ENCODE data around the gene FGF14.

FGF14 gene

DNA sequence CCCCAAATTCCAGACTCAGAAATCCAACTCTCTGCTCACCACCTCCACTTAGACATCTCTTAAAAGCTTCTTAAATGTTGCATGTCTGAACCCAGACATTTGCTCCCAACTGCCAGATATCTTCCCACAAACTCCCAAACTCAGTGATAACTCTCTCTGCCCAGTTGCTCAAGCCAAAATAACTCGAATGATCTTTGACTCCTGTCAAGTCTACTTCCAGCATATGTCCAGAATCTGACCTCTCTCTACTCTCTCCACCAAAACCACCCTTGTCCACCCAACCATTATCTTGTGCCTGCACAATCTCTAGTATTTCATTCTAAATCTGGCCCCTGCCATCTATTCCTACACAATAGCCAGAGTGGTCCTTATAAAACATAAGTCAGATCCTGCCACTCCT is 99.3 kb downstream of the FGF14 start:
- no peak for DNase-seq

DNA sequence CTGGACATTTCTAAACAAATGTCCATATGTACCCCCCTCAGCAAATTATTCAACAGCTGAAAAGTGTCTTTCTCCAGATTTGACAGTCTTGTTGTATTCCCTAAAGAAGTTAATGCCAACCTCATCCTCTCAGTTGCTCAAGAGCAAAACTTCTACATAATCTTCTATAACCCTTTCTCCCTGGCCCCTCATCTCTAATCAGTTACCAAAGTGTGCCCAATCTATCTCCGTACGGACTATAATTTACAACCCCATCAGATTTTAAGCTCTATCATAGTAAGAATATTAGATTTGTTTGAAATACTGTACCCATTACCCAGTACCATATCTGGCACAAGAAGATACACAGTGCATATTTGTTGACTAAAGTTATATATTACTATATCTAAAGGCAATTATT is 101.5 kb downstream of the FGF14 start:
- DNase-seq, result no peak

DNA sequence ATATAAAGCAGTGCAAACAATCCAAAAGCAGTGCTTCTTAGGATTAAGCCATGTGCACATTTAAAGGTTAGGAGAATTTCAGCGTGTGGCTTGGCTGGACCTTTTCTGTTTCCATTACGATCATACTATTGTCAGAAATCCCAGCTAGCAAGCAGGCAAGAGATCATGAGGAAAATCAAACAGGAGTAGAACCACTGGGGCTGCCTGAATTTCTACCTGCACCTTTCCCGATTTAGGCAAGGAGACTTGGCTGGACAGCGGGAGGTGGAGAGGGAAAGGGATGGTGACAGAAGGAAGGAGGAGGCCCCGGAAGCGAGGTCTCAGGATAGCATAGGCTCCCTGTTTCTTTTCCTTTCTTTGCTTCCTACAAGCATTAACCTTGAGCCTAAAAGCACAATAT is 102.5 kb downstream of the FGF14 start:
- no peak for DNase-seq

DNA sequence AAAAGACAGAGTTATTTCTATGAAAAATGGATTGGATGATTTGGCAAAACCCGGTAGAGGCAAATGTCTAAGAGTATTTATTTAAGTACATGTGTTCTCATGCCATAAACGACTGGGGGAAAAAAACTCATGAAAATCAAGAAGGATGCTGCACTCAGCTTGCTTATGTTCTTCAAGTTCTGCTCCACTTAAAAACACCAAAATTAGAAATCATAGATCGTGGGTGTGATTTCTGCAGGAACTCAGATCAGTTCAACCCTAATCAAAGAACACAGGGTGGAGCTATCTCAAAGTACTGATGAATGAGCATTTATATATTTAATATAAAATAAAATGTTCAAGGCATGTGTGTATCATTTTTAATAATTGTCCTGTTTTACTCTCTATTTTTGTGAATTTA is 103.8 kb downstream of the FGF14 start:
- DNase-seq, result no peak

DNA sequence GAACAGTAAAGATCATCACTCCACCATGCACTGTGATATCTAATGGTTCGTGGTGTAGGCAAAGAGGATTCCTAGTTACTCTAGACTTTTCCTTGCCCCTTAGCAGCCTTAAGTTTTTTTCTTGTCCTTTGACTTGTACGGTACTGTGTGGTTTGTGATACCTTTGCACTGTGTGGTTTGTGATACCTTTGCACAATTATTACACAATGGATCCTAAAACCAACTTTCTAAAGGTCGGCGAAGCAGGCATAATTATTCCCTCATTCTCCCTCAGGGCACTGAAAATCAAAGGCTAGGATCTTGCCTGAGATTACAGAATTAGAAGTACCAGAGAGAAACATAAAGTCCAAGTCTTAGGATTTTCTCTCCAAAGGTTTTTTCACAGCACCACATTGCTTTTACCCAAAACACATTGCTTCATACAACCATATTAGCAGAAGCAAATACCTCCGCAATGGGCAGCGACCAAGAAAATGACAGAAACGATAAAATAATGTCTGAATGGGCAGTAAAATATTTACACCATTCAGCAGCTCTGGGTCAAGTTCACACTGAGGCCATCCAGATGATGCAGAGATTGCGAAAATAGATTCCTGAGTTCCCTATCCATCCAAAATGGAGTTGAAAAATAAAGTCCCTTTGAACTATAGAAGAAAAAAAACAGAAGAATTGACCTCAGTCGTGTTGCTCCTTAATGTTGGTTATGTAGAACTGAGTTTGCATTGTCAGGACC is 106.4 kb downstream of the FGF14 start:
- no peak for DNase-seq

DNA sequence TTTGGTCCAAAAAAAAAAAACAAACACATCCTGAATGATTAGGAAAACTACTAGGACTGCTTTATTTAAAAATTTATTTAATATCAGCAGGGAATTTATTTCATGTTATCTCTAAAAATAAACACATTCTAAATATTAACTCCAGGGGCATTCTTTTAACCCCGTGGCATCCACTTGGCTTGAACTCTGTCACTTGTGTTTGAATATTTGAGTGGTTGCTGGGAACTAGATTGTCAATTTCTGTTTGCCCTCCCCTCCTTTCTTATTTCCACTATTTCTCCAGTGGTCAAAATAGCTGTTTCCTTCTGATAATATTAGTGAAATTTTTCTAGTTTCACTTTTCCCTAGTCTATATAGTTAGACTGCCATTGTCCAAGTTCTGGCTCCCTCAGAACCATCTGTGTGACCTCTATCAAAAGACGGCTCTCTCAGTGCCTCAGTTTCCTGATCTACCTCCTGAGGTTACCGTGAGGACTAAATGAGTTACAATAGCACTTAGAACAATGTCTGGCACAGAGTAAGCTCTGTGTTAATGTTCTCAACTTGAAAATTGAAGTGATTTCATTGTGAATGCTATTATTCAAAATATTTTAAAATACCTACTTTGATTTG is 107.3 kb downstream of the FGF14 start:
- no peak for DNase-seq

DNA sequence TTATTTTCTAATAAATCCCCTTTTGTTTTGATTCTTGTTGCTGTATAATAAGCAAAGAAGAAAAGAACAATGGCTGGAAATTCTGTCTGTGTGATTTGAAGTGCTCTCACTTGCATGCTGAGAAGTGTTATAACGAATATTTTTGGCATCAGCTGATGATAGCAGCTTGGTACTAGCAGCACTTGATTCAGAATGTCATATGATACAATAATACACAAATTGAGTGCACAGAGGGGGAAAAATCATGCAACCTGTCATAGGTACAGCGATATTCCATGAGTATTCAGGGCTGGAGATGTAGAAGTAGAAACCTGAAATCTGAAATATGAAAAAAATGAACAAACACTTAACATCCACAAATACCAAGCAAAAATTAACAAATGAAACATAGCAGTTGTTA is 108.1 kb downstream of the FGF14 start:
- DNase-seq, result no peak

DNA sequence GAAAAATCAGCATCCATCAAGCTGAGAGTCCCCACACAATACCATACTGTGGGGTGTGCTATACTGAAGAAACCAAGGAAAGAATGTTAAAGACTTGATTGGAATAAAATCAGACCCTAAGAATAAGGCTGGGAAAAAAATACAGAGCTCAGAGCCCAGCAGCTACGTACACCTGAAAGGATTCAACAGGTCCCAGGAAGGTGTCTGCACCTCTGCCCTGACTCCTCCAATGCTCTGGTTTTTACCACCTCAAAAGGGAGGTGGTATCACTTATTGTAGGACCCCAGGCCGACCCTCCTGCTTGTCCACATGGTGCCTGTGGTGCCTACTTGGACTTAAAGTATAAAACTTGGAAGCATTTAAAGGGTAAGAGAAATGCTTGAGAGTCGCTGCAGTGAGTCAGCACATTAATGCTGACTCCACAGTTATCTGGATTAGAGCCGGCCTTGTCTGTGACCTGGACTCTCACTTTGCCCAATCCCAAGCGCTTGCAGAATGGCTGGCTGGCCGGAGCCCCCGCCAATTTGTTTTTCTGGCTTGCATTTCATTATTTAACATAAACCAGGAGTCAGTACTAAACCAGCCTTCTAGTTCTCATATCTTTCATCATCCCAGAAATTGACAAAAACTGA is 110.1 kb downstream of the FGF14 start:
- DNase-seq, result peak; percentile 70

DNA sequence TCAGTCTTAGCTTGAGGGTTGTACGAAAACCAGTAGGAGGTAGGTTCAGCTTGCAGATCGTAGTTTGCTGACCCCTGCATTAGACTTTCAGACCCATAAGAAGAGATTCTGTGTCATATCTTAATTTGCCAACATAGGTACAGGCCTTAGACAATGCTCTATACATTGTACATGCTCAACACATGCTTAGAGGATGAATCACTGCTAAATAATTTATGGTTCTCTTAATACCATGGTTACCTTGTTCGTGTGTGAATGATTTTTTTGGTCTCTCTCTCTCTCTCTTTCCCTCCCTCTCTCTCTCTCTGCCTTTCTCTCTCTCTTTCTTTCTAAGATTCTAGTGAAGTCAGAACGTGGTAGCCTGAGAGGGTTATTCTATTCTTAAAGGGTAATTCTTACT is 112.2 kb downstream of the FGF14 start:
- DNase-seq, result no peak

DNA sequence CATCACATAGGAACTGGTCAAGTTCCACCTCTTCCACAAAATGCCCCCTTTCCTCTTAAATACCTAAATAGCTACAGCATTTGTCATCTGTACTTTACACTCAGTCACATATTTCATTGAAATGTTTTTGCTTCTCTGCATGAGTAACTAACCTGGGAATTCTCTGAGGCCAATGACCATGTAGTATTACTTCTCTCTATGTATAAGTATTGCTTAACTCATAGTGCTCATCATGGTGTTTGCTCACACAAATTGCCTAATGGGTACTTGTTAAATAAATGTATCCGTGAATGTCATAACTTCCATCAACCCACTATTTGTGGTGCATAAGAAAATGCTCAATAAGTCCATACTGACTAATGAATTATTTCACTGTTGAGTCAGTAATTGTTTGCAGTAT is 115.5 kb downstream of the FGF14 start:
- no peak for DNase-seq

DNA sequence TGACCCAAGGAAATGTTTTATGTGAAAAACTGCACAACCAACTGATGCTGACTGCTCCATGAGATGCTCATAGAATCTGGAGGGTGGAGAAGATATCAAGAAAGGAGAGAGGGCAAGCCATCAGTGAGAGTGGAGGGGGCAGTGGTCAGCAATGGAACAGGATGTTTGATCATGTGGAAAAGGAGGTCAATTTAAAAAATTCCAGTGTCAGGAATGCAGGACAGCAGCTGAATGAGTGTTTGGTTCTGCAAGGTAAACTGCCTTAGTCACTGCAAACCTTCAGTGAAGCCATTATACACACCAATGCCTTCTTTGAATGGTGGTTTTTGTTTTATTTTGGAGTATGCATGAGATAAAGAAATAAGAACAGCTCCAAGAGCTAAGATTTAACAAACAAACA is 121.5 kb downstream of the FGF14 start:
- no peak for DNase-seq

DNA sequence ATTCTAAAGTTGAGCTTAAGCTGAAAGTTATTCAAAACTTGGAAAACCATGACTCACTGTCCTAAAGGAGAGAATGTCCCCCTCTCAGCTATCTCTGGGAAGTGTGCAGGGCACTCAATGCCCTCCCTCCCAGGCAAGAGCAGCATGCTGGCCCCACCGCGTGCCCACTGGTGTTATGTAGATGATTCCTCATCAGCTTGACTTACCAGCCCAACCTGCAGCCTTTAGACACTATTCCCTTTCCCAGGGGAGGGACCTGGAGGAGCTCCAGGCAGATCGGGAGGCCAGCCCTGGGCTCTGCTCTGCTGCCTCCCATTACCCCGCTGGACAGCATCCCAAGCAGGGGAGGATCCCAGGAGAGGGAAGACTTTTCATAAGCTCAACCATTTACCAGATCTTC is 124.6 kb downstream of the FGF14 start:
- no peak for DNase-seq

DNA sequence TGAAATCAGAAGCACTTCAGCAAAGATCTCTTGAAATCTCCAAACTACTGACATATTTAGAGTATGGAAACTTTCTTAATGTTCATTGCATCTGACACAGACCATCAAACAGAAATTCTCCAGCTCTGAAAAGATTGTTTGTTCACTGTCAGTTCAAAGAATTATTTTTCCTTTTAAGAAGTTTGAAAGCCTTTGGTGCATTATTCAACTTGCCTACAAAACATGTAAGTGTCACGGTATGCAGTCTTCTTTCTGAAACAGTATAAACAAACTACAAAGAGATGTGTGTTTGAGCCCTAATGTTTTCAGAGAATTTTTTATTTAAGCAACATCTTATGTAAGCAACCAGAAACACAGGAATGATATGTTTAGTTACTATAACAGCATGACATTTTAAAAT is 125.4 kb downstream of the FGF14 start:
- no peak for DNase-seq

DNA sequence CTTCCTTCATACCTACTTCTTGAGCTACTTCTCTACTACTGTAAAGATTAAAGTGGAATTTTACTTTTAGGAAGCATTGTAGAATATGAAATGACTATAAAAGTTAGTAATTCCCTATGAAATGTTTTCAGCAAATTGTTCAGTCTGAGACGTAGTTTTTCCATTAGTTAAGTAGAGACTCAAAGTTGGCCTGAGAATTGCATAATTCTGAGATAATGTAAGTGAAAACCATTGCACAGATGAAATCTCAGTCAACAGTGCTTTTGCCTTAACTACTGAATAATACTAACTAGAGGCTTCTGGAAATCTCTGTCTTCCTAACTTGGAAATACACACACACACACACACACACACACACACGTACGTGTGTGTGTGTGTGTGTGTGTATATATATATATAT is 125.9 kb downstream of the FGF14 start:
- no peak for DNase-seq

DNA sequence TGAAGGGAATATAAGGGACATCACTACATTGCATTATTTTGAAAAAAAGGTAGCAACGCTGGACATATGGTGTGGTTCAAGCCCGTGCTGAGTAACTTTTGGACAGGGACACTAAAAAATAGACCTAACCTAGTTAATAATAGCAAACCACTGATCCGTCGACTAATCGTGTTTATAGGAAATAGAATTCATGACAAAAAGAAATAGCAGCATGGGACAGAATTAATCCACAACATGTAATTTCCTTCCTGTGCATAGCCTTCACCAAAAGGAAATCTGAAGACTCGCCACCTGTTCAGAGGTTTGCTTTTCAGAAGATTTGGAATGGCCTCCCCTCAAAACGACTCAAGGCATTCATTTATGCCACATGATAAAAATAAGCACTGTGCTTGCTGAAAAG is 128.7 kb downstream of the FGF14 start:
- no peak for DNase-seq

DNA sequence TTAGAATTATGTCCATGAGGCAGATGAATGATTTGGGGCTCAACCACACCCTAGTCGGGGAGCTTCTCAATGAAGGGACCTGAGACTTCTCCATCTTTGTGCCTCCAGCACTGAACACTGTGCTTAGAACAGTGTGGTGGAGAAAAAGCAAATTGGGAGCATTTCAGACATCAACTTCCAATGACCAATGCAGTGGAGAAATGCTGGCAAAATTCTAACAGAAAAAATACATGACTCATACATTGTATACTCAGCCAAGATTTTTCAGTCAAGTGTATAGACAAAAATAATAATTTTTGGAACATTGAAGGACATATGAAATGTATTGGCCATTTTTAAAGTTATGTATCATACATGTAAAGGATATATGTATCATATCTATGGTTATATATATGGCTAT is 134.7 kb downstream of the FGF14 start:
- no peak for DNase-seq

DNA sequence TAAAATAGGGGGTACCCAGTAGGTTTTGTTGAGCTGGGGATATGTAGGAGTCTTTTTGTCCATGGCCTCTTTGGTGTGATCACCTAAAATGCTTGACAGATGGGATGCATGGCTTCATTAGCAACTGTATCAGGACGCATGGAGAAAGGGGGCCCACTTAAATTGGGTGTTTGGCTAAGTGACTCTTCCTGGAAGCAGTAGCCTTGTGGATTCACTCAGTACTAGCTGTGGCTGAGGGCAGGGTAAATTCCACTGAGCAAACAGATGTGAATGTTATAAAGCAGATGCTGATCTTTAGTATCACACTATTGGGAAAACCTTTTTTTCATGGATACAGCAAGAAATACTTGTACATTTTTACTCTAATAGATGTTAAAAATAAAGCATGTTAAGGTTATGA is 140.0 kb downstream of the FGF14 start:
- DNase-seq, result no peak

DNA sequence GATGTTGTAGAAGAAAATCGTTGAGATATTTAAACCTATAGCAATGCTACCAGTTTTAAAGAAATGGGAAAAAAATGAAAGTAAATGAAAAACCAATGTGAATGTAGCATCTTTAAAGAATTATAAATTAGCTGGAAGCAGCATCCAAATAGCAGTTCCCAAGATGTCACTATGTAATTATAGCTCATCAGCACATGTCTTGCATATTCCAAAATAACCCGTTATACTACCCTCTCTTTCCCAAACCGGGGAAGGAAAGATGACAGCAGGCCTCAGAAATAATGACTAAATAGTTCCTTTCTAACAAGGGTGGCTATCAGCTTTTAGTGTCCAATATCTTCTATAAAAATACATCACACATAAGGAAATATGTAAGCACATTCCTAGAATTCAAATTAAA is 140.5 kb downstream of the FGF14 start:
- no peak for DNase-seq

DNA sequence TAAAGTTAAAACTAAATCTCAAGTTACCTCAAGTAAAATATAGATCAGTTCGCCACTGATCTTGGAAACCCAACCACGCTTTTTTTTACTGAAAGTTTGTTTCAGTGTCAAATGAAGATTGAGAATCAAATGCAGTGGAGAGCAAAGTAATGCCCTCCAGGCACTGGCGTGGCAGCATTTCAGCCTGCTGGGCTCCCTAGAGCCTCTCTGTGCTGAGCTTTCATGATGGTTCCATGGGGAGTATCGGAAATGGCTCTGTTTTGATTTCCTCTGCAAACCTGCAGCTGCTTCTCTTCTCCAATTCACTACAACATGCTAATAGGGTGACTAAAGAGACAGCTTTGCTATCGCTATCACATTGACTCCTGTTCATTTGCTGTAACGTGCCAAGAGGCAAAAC is 141.6 kb downstream of the FGF14 start:
- DNase-seq, result peak; percentile 33

DNA sequence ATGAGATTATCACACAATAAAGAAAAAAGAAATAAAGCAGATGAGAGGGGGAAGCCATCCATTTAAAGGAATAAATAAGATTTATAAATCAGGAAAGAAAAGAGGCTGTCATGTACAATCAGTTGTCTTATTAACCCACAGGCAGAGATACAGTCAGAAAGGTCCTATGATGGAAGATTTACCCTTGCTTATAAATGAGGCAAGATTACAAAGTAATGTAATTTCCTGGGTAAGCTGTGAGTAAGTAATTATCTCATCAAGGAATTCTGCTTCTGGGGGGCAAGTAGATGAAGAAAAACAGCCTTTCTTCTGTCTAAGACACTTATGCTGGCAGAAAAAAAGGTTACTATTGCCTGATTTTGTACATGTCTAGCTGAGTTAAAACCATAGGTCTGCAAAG is 146.4 kb downstream of the FGF14 start:
- DNase-seq, result no peak

DNA sequence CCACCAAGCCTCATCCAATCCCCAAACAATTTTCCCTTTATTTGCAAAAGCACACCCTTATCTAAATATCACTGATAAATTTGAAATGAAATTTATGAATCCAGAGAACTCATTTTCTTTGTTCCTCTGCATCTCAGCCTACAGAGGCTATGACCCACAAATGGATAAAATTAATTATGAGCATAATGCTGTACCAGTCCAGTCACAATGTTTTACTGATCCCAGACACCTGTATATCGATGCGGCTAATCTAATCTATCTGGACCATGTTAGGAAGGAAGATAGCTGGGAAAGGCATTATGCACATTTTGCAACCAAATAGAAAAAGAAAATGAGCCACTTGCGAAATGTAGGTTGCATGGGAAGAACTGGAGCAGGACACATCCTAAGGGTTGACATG is 150.0 kb downstream of the FGF14 start:
- DNase-seq, result no peak

DNA sequence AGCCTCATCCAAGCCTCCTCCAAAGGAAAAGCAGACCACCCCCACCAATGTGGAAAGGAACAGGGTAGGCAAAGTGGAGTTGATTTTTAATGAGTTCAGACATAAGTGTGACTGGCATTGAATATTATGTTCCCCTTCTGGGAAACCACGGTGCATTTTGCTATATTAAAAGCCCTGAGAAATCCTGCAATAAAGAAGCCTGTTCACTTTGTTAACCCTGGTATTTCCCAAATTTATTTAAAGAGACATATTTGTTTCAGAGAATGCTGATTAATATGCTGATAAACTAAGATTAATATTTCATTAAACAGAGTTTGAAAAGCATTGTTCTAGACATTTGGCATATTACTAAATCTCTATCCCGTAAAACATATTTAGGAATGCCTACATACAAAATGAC is 151.4 kb downstream of the FGF14 start:
- no peak for DNase-seq

DNA sequence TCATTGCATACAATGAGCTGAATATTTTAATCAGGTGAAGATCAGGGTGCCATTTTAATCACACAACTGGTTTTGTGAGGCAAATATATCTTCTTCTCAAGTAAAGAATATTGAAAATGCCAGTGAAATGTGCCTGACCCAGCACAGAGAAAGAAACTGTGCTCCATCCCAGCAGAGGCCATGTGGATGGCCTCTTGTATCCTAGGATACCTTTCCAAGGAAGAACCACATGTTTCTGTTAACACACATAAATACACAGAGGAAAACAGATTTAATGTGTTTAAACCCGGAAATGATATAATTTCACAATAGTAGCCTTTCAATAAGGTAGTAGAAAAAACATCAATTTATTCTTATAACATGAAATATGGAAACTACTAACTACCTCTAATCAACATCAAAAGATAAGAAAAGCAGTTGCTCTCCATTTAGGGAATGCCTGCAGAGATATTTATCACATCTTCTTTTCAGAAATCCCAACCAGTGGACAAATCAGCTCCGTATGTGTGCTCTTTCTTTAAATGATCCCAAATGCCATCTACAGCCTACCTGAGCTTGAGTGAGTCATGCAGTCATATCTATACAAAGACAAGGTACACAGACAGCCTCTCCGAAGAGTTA is 157.1 kb downstream of the FGF14 start:
- DNase-seq, result no peak

DNA sequence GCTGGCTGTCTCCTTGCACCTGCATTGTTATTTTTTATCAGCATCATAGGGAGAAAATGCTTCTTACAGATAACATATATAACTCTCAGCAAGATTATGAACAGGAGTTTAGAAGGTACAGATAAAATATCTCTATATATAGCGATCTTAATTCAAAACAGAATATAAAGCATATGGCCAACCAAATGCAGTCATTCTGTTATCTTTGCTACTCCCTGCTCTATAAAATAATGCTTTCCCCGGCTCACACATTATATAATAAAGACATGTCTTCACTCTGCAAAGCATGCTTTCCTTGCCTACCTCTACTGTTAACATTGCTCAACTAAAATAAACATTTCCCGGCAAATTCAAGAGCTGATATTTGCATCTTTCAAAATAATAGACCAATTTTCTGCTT is 161.7 kb downstream of the FGF14 start:
- DNase-seq, result no peak
